ENCODE measurements around the gene SNX18. TPM values are rescaled to one million over a fixed set of nuclear protein-coding genes. Genes with fewer than 3 reads are reported as not detected.
A peak's percentile ranks its signal among the peaks of the same experiment; 100 is the strongest.

The SNX18 gene
- total and polyA plus RNA-seq, 2 donors (not counting 1 experiment from before 2014, with no cell fraction given): 10.6 to 31.6 TPM

GRCh38 chr5:54581831-54582548, 64.4 kb downstream of the SNX18 start:
- Histone ChIP-seq H3K4me3 (ENCODE audit: control extremely low read depth in 1 of 5, extremely low read depth in 1 of 5, insufficient read depth in 1 of 5, low read depth in 2 of 5, low read length in 4 of 5) (no peak overlapping the region), H3K4me2 (replicated peaks; ENCODE audit: low read depth, low read length, poor library complexity, severe bottlenecking) (no peak overlapping the region), H3K79me2 (ENCODE audit: control insufficient read depth, insufficient read depth, low read length) (no peaks in the 10 kb centered on the region), H3K9me3 (ENCODE audit: control extremely low read depth in 1 of 3, control insufficient read depth in 2 of 3, insufficient read depth in 1 of 3, low read length in 2 of 3) (peaks cover 0 to 13% (median 8%) of the 10 kb centered on the region in 3 donors), H3K4me1 (ENCODE audit: control insufficient read depth in 2 of 2, insufficient read depth in 2 of 2, low read length in 2 of 2) (peaks cover 0 to 8% of the 10 kb centered on the region in 2 donors), H3K9ac (ENCODE audit: low read length) (no peak overlapping the region), H3K36me3 (replicated peaks in 1 of 2; ENCODE audit: control extremely low read depth in 1 of 2, control insufficient read depth in 1 of 2, extremely low read depth in 1 of 2, insufficient read depth in 2 of 2, low read length in 1 of 2) (no peaks in the 10 kb centered on the region), H2AFZ (ENCODE audit: insufficient read depth, low read depth, low read length, poor library complexity, severe bottlenecking) (peak overlapping the region; percentile 44), H3K27ac (ENCODE audit: low read length in 2 of 2) (no peak overlapping the region), H4K20me1 (ENCODE audit: control insufficient read depth, insufficient read depth, low read length, poor library complexity, severe bottlenecking) (no peaks in the 10 kb centered on the region), H3K27me3 (replicated peaks in 1 of 4; ENCODE audit: control extremely low read depth in 1 of 4, control insufficient read depth in 3 of 4, insufficient read depth in 4 of 4, low read length in 3 of 4) (no peaks in the 10 kb centered on the region)
- CTCF ChIA-PET: interaction anchor here (0.9 to 1.0 kb wide), 2 partner anchors 52 to 79 kb away, joined by 3 read pairs; no protein-coding TSS in a partner anchor
- H3K4me3 Mint-ChIP-seq: no peak overlapping the region
- H3K9me3 Mint-ChIP-seq (ENCODE audit: insufficient read depth): peaks cover 5% of the 10 kb centered on the region
- POLR2A ChIA-PET: no interaction called here
- WGBS (ENCODE audit: insufficient coverage): no CpG with 5 or more reads among the region's 3 CpGs
- no peak overlapping the region for H3K27ac Mint-ChIP-seq
- ATAC-seq (ENCODE audit: low read depth) (no peak), DNase-seq (no peak)
- intact Hi-C loops (cut with micrococcal nuclease): no loop called here
- TF ChIP-seq EZH2 (IDR thresholded peaks at IDR 0.05; ENCODE audit: borderline replicate concordance, insufficient read depth, low read depth, low read length, poor library complexity, severe bottlenecking): no peak
- TF ChIP-seq, protein P1, sequence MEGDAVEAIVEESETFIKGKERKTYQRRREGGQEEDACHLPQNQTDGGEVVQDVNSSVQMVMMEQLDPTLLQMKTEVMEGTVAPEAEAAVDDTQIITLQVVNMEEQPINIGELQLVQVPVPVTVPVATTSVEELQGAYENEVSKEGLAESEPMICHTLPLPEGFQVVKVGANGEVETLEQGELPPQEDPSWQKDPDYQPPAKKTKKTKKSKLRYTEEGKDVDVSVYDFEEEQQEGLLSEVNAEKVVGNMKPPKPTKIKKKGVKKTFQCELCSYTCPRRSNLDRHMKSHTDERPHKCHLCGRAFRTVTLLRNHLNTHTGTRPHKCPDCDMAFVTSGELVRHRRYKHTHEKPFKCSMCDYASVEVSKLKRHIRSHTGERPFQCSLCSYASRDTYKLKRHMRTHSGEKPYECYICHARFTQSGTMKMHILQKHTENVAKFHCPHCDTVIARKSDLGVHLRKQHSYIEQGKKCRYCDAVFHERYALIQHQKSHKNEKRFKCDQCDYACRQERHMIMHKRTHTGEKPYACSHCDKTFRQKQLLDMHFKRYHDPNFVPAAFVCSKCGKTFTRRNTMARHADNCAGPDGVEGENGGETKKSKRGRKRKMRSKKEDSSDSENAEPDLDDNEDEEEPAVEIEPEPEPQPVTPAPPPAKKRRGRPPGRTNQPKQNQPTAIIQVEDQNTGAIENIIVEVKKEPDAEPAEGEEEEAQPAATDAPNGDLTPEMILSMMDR (IDR thresholded peaks at IDR 0.05): no peak
- no peaks in the 10 kb centered on the region for H3K27me3 Mint-ChIP-seq
- H3K4me1 Mint-ChIP-seq: peaks cover 14% of the 10 kb centered on the region

- H2AFZ ChIP-seq (ENCODE audit: insufficient read depth, low read depth, low read length, poor library complexity, severe bottlenecking): no peak overlapping the region
- 100% methylated on average over 3 of the region's 5 CpGs for WGBS (ENCODE audit: insufficient coverage)
- H3K9me3 ChIP-seq (ENCODE audit: control extremely low read depth in 1 of 3, control insufficient read depth in 2 of 3, insufficient read depth in 1 of 3, low read length in 2 of 3): peaks cover 3 to 13% (median 8%) of the 10 kb centered on the region in 3 donors
- Mint-ChIP-seq H3K4me1 (peaks cover 18% of the 10 kb centered on the region), H3K4me3 (no peak overlapping the region), H3K9me3 (ENCODE audit: insufficient read depth) (peaks cover 5% of the 10 kb centered on the region), H3K27me3 (no peaks in the 10 kb centered on the region), H3K27ac (no peak overlapping the region)
- no peaks in the 10 kb centered on the region for H3K36me3 ChIP-seq (replicated peaks in 1 of 2; ENCODE audit: control extremely low read depth in 1 of 2, control insufficient read depth in 1 of 2, extremely low read depth in 1 of 2, insufficient read depth in 2 of 2, low read length in 1 of 2)
- POLR2A ChIA-PET: no interaction called here
- no peak overlapping the region for H3K4me2 ChIP-seq (replicated peaks; ENCODE audit: low read depth, low read length, poor library complexity, severe bottlenecking)
- H3K27ac ChIP-seq (ENCODE audit: low read length in 2 of 2): no peak overlapping the region
- H3K79me2 ChIP-seq (ENCODE audit: control insufficient read depth, insufficient read depth, low read length): no peaks in the 10 kb centered on the region
- no peak for DNase-seq
- H3K27me3 ChIP-seq (replicated peaks in 1 of 4; ENCODE audit: control extremely low read depth in 1 of 4, control insufficient read depth in 3 of 4, insufficient read depth in 4 of 4, low read length in 3 of 4): no peaks in the 10 kb centered on the region
- no peak for TF ChIP-seq EZH2 (IDR thresholded peaks at IDR 0.05; ENCODE audit: borderline replicate concordance, insufficient read depth, low read depth, low read length, poor library complexity, severe bottlenecking)
- TF ChIP-seq, protein P1 (IDR thresholded peaks at IDR 0.05): no peak
- CTCF ChIA-PET: no interaction called here
- H3K4me1 ChIP-seq (ENCODE audit: control insufficient read depth in 2 of 2, insufficient read depth in 2 of 2, low read length in 2 of 2): peaks cover 8 to 11% of the 10 kb centered on the region in 2 donors
- ATAC-seq (ENCODE audit: low read depth): no peak
- no peak overlapping the region for H3K9ac ChIP-seq (ENCODE audit: low read length)
- no peak overlapping the region for H3K4me3 ChIP-seq (ENCODE audit: control extremely low read depth in 1 of 5, extremely low read depth in 1 of 5, insufficient read depth in 1 of 5, low read depth in 2 of 5, low read length in 4 of 5)
- intact Hi-C loops (cut with micrococcal nuclease): no loop called here
- H4K20me1 ChIP-seq (ENCODE audit: control insufficient read depth, insufficient read depth, low read length, poor library complexity, severe bottlenecking): no peaks in the 10 kb centered on the region
Observed at GRCh38 chr5:54586336-54586735, 68.8 kb downstream of the SNX18 start.
